CD4-positive, alpha-beta T cell treated with Interleukin-1 beta for 1 hour (primary cell): ENCODE data around the gene ELP2.

Experiments used
- DNase-seq, 2 donors: peaks; one replicate each; pipeline ENCODE4 v3.0.0-alpha.2; 2020 to 2022

Gene ELP2

DNA sequence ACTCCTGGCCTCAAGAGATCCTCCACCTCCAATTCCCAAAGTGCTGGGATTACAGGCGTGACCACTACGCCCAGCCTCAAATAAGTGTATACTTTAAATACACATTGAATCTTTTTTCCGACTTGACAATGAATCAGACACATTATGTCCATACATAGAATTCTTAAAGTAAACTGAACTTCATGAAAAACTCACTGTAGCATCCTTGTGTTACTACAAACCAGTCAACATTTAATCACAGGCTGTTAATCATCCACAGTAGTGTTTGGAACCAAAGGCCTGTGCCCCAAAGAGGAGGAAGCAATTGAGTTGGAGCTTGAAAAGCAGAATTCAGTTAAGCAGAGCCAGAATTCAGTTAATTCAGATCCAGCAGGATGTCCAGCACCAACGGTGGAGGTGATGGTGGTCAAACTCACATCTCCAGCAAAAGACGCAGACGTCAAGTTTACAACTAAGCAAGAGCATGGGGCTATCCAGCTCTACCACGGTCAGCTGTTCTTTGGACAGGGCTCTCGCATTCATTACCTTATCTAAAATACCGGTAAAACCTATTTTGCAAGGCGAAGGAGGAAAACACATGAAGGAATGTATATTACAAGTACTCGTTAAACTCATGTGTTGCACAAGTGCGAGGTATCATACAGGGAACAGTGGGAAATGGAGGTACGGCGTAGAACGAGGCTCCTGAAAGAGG lies 1.7 kb upstream of the ELP2 start:
- no peak for DNase-seq

- DNase-seq, result peak in 1 of 2 donors; percentile 5
Observed at GRCh38 chr18:36128530-36128870, 1.2 kb upstream of the ELP2 start.

- no peak for DNase-seq
Observed at GRCh38 chr18:36128907-36129299, 796 bp upstream of the ELP2 start.

DNA sequence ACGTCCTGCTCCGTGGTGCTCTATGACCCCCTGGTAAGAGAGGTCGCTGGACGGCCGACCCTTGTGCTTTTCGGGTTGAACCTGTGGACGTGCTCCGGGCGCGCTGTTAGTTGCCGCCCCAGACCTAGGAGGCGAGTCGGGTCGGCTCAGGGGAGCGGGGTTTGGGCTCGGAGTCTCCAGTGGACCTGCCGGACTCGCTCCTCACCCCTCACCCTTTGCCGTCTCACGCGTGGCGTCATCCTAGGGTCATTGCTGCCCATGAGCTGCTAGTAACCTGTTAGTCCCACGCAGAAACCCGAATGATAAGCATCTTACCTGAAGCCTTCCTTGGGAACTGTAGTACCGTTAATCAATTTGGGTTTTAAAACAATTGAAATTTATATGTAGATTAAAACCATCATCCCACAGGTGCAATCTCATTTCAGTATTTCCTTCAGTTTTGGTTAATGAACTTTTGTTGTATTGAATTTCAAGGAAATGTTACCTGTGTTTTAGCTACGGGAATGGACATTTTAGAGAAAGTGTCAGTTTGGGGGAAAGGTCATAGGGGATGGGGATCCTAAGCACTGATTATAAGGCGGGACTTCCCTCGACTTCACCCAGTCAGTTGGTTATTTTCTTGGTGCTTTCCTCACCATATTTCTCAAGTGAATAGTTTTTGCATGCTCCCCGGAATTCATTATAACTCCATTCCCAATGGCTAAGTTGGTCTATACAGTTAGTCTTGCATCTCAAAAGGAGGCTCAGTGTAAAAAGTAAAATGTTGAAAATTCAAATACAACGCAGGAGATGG lies 536 bp downstream of the ELP2 start:
- peak in 1 of 2 donors; percentile 6 for DNase-seq

- no peak for DNase-seq
Observed at GRCh38 chr18:36130883-36131653, 1.4 kb downstream of the ELP2 start.

GRCh38 chr18:36131692-36132483 lies 2.2 kb downstream of the ELP2 start:
- no peak for DNase-seq

DNA sequence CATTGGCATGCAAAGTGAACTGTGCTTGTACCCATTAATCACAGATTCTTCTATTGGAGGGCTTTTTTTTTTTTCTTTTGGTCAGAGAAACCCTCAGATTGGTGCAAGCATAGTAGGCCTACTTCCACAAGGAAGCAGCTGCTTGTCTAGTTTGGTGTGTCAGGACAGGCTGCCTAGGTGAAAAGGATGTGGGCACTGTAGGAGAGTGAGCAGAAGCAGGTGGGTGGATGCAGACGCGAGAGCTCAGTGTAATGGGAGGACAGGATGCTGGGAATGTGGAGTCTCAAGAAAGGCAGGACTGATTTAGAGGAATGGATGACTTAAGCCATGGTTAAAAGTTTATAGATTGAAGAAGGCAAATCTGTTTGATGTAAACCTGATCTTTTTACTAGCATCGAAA lies 3.1 kb downstream of the ELP2 start:
- no peak for DNase-seq

DNA sequence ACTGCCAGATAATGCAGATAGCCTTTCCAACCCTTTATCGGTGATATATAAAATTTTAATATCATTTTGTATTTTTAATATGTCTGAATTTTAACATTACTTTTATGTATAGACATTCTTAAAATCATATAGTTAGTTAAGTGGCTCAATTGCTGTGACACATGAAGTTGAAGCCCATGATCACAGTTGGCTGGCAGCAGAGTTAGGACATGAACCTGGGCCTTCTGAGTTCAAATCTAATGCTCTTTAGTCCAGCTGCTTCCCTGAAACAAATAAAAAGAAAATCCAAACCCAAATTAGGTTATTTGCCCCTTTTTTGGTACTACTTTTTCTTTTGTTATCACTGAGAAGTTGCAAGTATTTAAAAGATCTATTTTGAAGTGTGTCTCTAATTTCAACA lies 5.6 kb downstream of the ELP2 start:
- no peak for DNase-seq

DNA sequence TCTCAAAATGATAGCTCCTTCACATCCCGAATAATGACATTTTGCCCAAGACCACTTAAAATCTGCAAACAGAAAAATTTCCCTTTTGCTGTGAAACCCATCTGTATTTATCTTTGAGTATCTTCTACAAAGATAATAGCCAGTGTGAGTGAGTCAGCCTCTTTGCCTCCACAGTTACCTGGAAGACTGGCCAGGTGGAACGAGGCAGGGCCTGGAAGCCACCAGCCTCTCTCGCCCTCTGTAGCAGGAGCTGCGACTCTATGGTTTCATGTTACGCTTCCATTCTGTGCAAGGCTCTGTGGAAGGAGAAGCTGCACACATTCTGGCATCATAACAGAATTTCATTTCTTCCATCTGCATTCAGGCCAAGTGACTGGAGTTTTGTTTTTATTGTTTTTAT lies 9.5 kb downstream of the ELP2 start:
- DNase-seq, result no peak

DNA sequence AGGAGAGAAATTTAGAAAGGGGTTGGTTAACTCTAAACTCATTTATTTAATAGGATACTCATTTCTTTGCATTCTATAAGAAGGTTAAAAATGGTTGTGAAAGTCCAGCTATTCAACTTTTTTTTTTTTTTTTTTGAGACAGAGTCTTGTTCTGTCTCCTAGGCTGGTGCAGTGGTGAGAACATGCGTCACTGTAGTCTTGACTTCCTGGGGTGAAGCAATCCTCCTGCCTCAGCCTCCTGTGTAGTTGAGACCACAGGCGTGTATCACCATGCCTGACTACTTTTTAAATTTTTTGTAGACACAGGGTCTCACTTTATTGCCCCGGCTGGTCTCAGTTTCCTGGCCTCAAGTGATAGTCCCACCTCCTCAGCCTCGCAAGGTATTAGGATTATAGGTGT lies 11.9 kb downstream of the ELP2 start:
- no peak for DNase-seq

- no peak for DNase-seq
Observed at GRCh38 chr18:36142751-36143150, 13.1 kb downstream of the ELP2 start.

- DNase-seq, result no peak
Observed at GRCh38 chr18:36143391-36143790, 13.7 kb downstream of the ELP2 start.

DNA sequence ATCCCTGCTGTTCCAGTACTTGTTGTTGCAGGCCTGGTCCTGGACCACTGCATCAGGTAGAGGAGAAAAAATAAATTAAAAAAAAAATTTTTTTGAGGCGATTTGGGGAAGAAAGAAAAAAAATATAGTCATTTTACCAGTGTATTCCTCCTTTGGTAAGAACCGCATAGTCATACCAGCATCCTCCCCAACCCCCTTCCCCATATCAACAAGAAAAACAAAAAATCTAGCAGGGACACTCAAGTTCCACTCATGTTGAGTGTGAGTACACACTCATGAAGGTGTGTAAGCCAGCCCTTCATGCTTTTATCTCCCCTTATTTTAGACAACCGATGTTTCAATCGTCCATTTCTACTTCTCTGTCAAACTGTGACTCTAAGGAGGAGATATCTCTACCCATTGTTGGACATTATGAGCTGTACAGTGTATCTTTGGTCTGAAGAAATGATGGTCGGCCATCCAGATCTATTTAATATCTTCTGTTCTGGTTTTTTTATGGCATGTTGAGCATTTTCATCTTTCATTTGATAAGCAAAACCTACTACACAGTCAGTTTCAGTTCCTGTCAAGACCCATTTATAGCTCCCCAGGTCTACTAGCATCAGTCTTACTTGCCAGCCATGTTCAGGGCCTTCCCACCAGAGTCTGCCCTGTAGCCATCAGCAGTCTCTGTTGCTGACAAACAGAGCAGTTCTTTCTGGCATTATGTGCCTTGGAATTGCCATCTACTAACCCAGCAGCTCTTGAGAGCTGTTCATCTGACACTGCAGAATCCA lies 20.0 kb downstream of the ELP2 start:
- no peak for DNase-seq

DNA sequence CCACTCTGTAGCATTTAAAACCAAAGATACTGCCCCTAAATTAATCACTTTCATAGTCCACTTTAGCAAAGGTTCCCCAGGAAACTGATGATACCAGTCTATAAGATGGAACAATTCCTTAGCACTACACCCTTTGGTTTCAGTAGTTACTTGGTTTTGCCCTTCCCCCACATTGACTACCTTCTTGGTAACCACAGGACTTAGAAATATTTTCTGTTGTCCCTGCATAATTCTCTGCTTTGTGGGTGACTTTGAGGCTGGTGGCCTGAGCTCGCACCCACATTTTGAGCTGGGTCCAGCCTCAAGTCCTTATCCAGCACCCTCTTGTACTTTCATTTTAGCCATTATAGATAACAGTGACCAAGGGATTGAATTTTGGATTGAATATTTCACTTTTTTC lies 23.1 kb downstream of the ELP2 start:
- DNase-seq, result no peak

GRCh38 chr18:36153203-36153602 lies 23.5 kb downstream of the ELP2 start:
- DNase-seq, result no peak

DNA sequence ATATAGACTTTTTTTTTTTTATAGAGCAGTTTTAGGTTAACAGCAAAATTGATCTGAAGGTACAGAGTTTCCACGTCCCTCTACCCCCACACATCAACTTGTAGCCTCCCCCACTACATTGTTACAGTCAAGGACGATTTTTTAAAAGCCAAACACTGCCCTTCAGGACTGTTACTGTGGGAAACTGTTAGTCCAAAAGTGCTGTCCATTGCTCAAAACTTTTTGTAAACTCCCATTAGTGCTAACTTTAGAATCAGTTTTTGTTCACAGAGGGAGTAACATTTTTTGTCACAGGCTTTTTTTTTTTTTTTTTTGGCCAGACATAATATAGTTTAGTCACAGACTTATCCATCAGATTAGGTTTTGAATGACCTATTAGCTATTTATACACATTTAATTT lies 24.1 kb downstream of the ELP2 start:
- no peak for DNase-seq

DNA sequence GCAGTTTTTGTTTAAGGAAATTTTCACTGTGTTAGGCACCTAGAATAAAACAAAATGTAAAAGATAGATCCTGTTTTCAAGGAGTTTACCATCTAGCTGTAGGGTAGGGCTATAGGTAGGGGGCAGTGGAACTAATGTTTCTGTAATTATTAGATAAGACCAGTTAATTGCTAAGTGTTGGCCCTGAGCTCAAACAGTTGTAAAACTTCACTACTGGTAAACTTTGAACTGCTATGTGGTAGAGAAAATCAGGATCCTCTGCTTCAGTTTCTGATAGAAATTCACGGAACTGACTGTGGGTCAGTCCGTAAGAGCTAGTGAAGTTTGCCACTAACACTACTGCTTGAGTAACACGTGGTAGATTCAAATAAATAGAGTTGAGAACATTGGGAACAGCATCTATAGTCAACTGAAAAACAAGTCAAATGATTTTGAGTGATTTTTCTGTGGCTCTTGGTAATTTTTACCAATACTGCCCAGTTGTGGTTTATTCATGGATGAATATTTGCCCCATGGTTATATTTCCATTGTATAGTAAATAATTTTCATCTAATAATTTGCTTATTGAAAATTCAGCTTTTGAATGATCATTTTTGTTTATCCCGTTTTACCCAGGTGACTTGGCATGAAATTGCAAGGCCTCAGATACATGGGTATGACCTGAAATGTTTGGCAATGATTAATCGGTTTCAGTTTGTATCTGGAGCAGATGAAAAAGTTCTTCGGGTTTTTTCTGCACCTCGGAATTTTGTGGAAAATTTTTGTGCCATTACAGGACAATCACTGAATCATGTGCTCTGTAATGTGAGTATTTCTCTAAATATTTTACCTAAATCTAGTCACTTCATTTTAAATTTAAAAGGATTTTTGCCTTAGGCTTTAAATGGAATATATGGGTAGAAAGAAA lies 26.4 kb downstream of the ELP2 start:
- DNase-seq, result no peak

DNA sequence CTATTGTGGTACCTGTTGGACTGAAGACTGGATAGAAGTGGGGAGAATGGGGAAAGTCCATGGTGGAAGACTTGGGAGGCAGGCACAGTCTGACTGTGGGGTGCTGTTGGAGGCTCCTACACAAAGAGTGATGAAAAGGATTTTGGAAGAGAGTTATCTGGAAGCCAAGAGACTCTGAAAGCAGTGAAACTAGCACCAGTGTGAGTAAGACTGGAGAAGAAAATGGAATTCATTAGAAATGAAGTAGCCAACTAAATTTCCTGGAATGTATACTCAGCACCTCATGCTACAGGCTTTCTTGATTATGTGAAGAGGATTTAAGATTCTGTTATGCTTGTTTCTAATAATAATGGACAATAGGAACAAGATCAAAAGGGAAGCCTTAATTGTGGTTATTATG lies 27.7 kb downstream of the ELP2 start:
- DNase-seq, result no peak

DNA sequence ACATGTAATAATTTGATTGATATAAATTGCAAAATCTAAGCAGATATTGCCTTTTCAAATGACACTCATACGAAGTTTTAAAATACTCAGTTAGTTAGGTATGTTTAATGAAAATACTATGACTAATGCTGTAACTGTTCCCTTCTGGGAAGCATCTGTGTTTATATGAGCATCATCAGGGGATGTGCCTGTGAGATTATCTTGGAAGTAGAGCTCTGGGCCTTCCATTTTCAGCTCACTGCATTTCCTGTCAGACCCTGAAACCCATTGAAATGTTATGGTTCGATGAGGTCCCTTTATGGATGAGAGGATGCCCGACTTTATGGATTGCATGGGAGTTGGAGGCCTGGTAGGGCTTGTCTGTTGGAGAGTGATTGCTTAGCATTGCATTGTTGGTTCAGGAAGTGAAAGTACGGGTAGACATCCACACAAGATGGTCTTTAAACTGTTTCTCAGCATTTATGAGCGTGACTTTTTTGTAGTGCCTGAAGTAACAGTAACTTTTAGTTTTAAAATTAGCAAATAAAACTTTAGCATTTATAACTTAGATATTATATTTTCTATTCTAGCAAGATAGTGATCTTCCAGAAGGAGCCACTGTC lies 28.7 kb downstream of the ELP2 start:
- DNase-seq, result no peak

DNA sequence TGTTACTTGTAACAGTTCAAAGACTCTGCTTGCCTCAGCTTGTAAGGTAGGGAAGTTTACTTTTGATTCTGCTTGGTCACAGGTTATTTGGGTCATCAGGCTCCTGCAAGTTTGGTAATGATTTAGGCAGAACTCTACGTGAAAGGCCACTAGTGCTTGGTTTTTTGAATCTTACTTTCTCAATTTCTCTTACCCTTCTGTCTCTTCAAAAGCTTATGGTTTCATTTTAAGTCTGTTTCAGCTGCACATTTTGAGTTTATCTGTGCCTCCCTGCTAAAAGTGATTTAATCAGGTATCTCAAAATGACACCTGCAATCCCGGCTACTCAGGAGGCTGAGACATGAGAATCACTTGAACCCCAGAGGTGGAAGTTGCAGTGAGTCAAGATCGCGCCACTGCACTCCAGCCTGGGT lies 31.3 kb downstream of the ELP2 start:
- no peak for DNase-seq

- DNase-seq, result no peak
Observed at GRCh38 chr18:36162981-36163380, 33.3 kb downstream of the ELP2 start.
